Measurements from ENCODE around the gene PHC2.

DNA sequence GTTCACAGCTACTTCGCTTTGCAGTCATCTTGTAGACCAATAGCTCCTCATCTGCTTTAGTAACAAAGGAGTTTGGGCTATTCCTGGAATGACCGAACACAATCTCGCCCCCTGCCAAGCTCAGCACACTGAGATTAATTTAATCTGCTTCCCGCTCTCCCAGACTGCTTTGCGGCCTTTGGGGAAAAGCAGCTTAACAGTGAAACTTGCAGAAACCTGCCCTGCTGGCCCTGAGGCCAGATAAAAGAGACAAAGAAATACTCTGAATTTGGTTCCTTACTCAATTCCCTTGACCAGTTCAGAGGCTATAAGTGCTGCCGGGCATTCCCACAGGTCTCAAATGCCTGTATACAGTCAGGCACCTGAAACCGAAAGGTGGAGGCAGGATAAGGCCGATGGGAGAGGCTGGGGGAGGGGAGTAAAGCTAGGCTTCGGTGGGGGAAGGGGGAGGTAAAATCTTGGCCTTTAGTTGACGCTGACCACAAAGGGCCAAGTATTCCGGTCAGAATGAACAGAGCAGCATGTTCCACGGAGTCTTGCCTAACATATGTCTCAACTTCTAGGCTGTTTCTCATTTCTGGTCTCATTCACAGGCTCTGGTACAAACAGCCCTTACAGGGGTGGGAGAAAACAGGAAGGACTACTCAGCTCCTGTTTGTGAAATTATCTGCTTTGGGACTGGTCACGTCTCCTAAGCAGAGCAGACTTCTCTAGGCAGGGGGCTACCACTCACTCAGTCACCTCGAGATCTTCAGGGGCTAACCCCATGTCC is 92.3 kb downstream of the PHC2 start:
- TF ChIP-seq FOXM1 (IDR thresholded peaks at IDR 0.05; ENCODE audit: borderline replicate concordance, low read depth) (no peak), YY1 (IDR thresholded peaks at IDR 0.05; ENCODE audit: low read depth) (no peak), CREB1 (IDR thresholded peaks at IDR 0.05; ENCODE audit: low read depth) (no peak), RAD21 (IDR thresholded peaks at IDR 0.05; ENCODE audit: low read depth) (no peak), EP300 (IDR thresholded peaks at IDR 0.05; ENCODE audit: borderline replicate concordance) (no peak), TCF12 (IDR thresholded peaks at IDR 0.05; ENCODE audit: low read depth) (no peak), TAF1 (IDR thresholded peaks at IDR 0.05; ENCODE audit: low read depth) (no peak), NFIC (IDR thresholded peaks at IDR 0.05) (no peak), TEAD4 (IDR thresholded peaks at IDR 0.05) (no peak), ZBTB7A (IDR thresholded peaks at IDR 0.05; ENCODE audit: low read depth) (no peak)
- TF ChIP-seq, protein P1, sequence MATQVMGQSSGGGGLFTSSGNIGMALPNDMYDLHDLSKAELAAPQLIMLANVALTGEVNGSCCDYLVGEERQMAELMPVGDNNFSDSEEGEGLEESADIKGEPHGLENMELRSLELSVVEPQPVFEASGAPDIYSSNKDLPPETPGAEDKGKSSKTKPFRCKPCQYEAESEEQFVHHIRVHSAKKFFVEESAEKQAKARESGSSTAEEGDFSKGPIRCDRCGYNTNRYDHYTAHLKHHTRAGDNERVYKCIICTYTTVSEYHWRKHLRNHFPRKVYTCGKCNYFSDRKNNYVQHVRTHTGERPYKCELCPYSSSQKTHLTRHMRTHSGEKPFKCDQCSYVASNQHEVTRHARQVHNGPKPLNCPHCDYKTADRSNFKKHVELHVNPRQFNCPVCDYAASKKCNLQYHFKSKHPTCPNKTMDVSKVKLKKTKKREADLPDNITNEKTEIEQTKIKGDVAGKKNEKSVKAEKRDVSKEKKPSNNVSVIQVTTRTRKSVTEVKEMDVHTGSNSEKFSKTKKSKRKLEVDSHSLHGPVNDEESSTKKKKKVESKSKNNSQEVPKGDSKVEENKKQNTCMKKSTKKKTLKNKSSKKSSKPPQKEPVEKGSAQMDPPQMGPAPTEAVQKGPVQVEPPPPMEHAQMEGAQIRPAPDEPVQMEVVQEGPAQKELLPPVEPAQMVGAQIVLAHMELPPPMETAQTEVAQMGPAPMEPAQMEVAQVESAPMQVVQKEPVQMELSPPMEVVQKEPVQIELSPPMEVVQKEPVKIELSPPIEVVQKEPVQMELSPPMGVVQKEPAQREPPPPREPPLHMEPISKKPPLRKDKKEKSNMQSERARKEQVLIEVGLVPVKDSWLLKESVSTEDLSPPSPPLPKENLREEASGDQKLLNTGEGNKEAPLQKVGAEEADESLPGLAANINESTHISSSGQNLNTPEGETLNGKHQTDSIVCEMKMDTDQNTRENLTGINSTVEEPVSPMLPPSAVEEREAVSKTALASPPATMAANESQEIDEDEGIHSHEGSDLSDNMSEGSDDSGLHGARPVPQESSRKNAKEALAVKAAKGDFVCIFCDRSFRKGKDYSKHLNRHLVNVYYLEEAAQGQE (IDR thresholded peaks at IDR 0.05; ENCODE audit: low read depth) = no peak
- TF ChIP-seq, protein P2, sequence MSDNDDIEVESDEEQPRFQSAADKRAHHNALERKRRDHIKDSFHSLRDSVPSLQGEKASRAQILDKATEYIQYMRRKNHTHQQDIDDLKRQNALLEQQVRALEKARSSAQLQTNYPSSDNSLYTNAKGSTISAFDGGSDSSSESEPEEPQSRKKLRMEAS (IDR thresholded peaks at IDR 0.05) = no peak
